AG04449 (cell line): ENCODE measurements around the gene ELMO3.

Experiments used
- CTCF ChIA-PET: fragments of 350-600 bp; formaldehyde crosslinking; extraction: SDS; loops from one replicate; lab custom pipeline; 2021; ENCODE audit warnings: antibody characterized with exemption; lab: Yijun Ruan, JAX
- POLR2A ChIA-PET: fragments of 400-600, 350-600 bp; formaldehyde crosslinking; extraction: SDS; loops from one replicate; lab custom pipeline; 2020; ENCODE audit warnings: antibody characterized with exemption, inconsistent platforms; lab: Yijun Ruan, JAX
- DNase-seq: peaks from one replicate; pipeline ENCODE4 v3.0.0-alpha.2; 2010; ENCODE audit warnings: low read depth, low spot score
- H3K4me3 ChIP-seq: 2 replicates; pipeline ENCODE4 v1.5.1; 2011; ENCODE audit warnings: low read depth, mild to moderate bottlenecking, control low read depth, low read length
- TF ChIP-seq, protein P1 (sequence below): IDR thresholded peaks from one replicate; pipeline ENCODE4 v1.5.1; 2011; ENCODE audit warnings: mild to moderate bottlenecking, moderate library complexity, low read length, control low read depth, inconsistent platforms; ENCODE audit not compliant: insufficient read depth; ENCODE audit errors: missing control alignments

ELMO3 gene

DNA sequence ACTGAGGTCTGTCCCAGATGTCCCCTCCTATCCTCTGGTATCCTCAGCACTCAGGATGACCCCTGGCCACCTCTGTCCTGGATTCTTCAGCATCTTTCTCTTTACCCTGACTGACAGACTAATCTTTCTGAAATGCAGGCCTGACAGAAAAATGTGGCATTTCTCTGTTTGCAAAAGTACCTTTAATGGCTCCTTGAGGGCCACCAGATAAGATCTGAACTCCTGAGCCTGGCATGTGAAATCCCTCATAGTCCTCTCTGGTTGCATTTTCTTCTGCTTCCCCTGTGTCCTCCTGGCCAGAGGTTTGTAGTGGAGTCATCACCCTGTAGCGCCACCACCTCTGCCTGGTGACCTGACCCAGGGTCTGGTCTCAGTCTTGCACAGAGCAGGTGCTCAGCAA lies 2.0 kb upstream of the ELMO3 start:
- ChIA-PET POLR2A (interaction anchor here (0.9 to 1.8 kb wide), 2 partner anchors 11 to 21 kb away, joined by 3 to 7 read pairs; no protein-coding TSS in a partner anchor), CTCF (interaction anchor here (0.8 to 9.3 kb wide), 6 partner anchors 12 to 269 kb away, joined by 3 to 83 read pairs (median 6); partner anchors contain the start of gene TMEM208)
- TF ChIP-seq, protein P1, sequence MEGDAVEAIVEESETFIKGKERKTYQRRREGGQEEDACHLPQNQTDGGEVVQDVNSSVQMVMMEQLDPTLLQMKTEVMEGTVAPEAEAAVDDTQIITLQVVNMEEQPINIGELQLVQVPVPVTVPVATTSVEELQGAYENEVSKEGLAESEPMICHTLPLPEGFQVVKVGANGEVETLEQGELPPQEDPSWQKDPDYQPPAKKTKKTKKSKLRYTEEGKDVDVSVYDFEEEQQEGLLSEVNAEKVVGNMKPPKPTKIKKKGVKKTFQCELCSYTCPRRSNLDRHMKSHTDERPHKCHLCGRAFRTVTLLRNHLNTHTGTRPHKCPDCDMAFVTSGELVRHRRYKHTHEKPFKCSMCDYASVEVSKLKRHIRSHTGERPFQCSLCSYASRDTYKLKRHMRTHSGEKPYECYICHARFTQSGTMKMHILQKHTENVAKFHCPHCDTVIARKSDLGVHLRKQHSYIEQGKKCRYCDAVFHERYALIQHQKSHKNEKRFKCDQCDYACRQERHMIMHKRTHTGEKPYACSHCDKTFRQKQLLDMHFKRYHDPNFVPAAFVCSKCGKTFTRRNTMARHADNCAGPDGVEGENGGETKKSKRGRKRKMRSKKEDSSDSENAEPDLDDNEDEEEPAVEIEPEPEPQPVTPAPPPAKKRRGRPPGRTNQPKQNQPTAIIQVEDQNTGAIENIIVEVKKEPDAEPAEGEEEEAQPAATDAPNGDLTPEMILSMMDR: no peak
- no peak overlapping the region for H3K4me3 ChIP-seq
- no peak for DNase-seq

DNA sequence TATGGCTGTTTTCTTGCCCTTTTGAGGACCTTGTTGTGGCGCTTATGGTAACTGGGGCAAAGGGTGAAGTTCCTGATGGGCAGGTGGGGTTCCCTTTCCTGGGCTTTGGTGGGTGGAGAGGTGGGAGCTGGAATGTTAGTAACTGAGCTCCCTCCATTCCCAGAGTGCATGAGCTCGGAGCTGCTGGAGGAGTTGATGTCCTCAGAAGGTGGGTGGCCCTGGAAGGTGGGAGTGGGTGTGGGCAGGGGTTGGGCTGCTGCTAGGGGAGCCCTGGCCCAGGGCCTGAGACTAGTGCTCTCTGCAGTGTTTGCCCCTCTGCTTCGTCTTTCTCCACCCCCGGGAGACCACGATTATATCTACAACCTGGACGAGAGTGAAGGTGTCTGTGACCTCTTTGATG lies 1.2 kb upstream of the ELMO3 start:
- no peak for DNase-seq
- POLR2A ChIA-PET: interaction anchor here (0.7 to 1.8 kb wide), 6 partner anchors 10 to 47 kb away, joined by 3 to 7 read pairs (median 3); partner anchors contain the start of gene NOL3
- H3K4me3 ChIP-seq: no peak overlapping the region
- CTCF ChIA-PET: interaction anchor here (0.7 to 9.3 kb wide), 22 partner anchors 8 to 303 kb away, joined by 3 to 83 read pairs (median 4); partner anchors contain the start of genes EXOC3L1, SLC9A5 and TMEM208
- TF ChIP-seq, protein P1: no peak

DNA sequence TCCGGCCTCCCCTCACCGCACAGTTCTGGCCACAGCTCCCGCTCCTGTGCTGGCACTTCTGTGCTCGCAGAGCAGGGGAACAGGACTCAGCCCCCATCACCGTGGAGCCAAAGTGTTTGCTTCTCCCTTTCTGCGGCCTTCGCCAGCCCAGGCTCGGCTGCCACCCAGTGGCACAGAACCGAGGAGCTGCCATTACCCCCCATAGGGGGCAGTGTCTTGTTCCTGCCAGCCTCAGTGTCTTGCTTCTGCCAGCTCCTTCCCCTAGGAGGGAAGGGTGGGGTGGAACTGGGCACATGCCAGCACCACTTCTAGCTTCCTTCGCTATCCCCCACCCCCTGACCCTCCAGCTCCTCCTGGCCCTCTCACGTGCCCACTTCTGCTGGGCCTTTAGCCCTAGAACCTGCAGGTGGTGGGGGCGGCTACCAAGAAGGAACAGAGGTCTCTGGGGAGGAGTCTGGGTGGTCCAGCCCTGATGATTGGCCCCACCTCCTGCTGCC lies 645 bp upstream of the ELMO3 start:
- CTCF ChIA-PET: interaction anchor here (0.7 to 9.3 kb wide), 21 partner anchors 9 to 303 kb away, joined by 3 to 83 read pairs (median 3); partner anchors contain the start of genes EXOC3L1, SLC9A5 and TMEM208
- no peak for DNase-seq
- TF ChIP-seq, protein P1: peak; percentile 77
- no peak overlapping the region for H3K4me3 ChIP-seq
- POLR2A ChIA-PET: interaction anchor here (0.9 to 1.8 kb wide), 4 partner anchors 9 to 46 kb away, joined by 3 to 7 read pairs (median 4); partner anchors contain the start of gene NOL3

DNA sequence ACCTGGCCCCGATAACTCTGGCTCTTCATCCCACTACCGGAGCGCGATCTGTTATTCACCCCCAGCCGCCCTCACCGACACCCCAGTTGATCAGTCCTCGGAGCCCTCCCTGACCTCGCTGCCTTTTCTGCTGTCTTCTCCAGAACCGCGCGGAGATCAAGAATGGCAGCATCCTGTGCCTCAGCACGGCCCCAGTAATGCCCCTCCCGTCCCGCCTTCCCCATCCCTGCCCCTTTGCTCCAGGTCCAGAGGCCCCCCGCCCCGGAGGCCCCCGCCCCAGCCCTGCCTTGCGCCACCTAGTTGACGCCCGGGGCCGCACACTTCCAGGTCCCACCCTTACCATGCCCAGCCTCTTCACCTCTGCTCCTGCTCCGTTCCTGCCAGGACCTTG lies 872 bp downstream of the ELMO3 start:
- no peak for DNase-seq
- ChIA-PET CTCF (interaction anchor here (1.5 to 9.3 kb wide), 2 partner anchors 11 to 12 kb away, joined by 4 to 83 read pairs; no protein-coding TSS in a partner anchor), POLR2A (interaction anchor here (0.6 to 0.7 kb wide), 2 partner anchors 8 to 188 kb away, joined by 3 read pairs; no protein-coding TSS in a partner anchor)
- H3K4me3 ChIP-seq: no peak overlapping the region
- TF ChIP-seq, protein P1: no peak

DNA sequence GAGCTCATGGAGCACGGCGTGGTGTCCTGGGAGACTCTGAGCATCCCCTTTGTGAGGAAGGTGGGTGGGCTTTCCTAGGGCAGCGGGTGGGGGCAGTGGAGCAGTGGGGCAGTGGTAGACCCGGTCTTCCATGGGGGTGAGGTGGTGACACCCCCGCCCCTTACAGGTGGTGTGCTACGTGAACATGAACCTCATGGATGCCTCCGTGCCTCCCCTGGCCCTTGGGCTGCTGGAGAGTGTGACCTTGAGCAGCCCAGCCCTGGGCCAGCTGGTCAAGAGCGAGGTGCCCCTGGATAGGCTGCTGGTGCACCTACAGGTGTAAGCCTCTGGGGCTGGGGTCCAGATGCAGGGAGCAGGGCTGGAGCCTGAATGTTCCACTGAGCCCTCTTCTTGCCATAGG lies 1.6 kb downstream of the ELMO3 start:
- DNase-seq: no peak
- CTCF ChIA-PET: interaction anchor here (9.3 kb wide), 1 partner anchor 10 kb away, joined by 83 read pairs; no protein-coding TSS in a partner anchor
- POLR2A ChIA-PET: interaction anchor here (0.7 kb wide), 1 partner anchor 189 kb away, joined by 3 read pairs; no protein-coding TSS in a partner anchor
- TF ChIP-seq, protein P1: no peak
- H3K4me3 ChIP-seq: no peak overlapping the region
